HepG2 (cell line): ENCODE results near the gene SCAI.

Experiments used
- PCBP2 ChIP-seq: fragments of 200-400 bp; formaldehyde crosslinking; optimal IDR thresholded peaks from 2 replicates; pipeline ENCODE3; 2018; ENCODE audit warnings: low read length, low read depth; ENCODE audit not compliant: poor library complexity, severe bottlenecking
- SRSF9 ChIP-seq: fragments of 200-400 bp; formaldehyde crosslinking; IDR thresholded peaks from 2 replicates; pipeline ENCODE4 v1.6.1; 2018; ENCODE audit warnings: borderline replicate concordance, mild to moderate bottlenecking, low read depth, low read length; ENCODE audit not compliant: insufficient read depth, poor library complexity, severe bottlenecking
- TAF15 ChIP-seq: fragments of 200-400 bp; formaldehyde crosslinking; IDR thresholded peaks from one replicate; pipeline ENCODE4 v1.6.1; 2018; ENCODE audit warnings: mild to moderate bottlenecking, low read depth, low read length; ENCODE audit not compliant: poor library complexity, severe bottlenecking
- ZNF337 ChIP-seq: sonication (generic); formaldehyde crosslinking; IDR thresholded peaks from 2 replicates; pipeline ENCODE4 v1.5.1; 2020; ENCODE audit warnings: missing genetic modification reagents, low read depth, mild to moderate bottlenecking, borderline replicate concordance

GRCh38 chr9:125121146-125121545, 22.2 kb downstream of the SCAI start:
- TF ChIP-seq PCBP2 (no peak), SRSF9 (no peak), ZNF337 (CRISPR knock-in tag) (no peak), TAF15 (no peak)
